ENCODE data around the gene SZRD1. TPM values are rescaled to one million over a fixed set of nuclear protein-coding genes. Genes with fewer than 3 reads are reported as not detected.
"Not testable (repeated sequence)": the region's sequence is repeated elsewhere in the genome, so short reads cannot be mapped to it uniquely, and the experiment has no call there.

Gene SZRD1
- total and polyA plus RNA-seq, 4 donors, result 29.3 to 114 (median 89.3) TPM

DNA sequence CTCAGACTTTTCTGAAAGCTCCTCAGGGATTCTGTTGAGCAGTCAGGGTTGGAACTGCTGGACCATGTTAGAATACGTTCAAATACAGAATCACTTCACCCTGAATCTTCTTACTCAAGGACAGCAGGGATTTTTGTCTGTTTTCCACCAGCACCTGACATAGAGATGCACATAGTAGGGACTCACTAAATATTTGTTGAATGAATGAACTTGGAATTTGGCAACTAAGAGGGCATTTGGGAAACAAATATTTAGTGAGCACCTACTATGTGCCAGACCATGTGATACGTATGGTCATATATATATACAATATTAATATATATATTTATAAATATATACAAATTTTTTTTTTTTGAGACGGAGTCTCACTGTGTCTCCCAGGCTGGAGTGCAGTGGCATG, 10.2 kb upstream of the SZRD1 start:
- Histone ChIP-seq H3K9me3 (ENCODE audit: control insufficient read depth in 4 of 4, insufficient read depth in 3 of 4, low read length in 3 of 4) (no peaks in the 10 kb centered on the region), H3K4me1 (ENCODE audit: control insufficient read depth in 5 of 5, insufficient read depth in 5 of 5, low read length in 5 of 5) (peaks cover 0 to 6% (median 0%) of the 10 kb centered on the region in 5 donors), H3K9ac (ENCODE audit: insufficient read depth in 1 of 2, low read length in 2 of 2) (no peak overlapping the region), H3K27me3 (ENCODE audit: control insufficient read depth in 3 of 3, insufficient read depth in 3 of 3, low read length in 2 of 3) (no peaks in the 10 kb centered on the region), H3K36me3 (ENCODE audit: control insufficient read depth in 4 of 4, insufficient read depth in 4 of 4, low read length in 4 of 4) (peaks cover 0 to 4% (median 0%) of the 10 kb centered on the region in 4 donors), H3K27ac (ENCODE audit: low read depth in 1 of 2, low read length in 1 of 2) (no peak overlapping the region), H3K4me3 (no peak overlapping the region)
- TF ChIP-seq, protein P1, sequence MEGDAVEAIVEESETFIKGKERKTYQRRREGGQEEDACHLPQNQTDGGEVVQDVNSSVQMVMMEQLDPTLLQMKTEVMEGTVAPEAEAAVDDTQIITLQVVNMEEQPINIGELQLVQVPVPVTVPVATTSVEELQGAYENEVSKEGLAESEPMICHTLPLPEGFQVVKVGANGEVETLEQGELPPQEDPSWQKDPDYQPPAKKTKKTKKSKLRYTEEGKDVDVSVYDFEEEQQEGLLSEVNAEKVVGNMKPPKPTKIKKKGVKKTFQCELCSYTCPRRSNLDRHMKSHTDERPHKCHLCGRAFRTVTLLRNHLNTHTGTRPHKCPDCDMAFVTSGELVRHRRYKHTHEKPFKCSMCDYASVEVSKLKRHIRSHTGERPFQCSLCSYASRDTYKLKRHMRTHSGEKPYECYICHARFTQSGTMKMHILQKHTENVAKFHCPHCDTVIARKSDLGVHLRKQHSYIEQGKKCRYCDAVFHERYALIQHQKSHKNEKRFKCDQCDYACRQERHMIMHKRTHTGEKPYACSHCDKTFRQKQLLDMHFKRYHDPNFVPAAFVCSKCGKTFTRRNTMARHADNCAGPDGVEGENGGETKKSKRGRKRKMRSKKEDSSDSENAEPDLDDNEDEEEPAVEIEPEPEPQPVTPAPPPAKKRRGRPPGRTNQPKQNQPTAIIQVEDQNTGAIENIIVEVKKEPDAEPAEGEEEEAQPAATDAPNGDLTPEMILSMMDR (IDR thresholded peaks at IDR 0.05; ENCODE audit: control extremely low read depth, extremely low read depth), result no peak
- DNase-seq, result no peak
- no peak for ATAC-seq (ENCODE audit: insufficient read depth, low FRiP score)
- WGBS, 2 donors, result 84 to 91% methylated on average over 3 of the region's 3 CpGs

DNA sequence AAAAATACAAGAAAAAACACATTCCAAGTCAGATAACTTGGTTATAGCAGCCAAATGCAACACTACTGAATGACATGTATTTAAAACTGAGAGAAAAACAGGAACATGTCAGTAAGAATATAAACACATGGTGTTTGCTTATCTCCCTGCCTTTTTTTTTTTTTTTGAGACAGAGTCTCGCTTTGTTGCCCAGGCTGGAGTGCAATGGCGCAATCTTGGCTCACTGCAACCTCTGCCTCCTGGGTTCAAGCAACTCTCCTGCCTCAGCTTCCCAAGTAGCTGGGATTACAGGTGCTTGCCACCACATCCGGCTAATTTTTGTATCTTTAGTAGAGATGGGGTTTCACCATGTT, 1.9 kb upstream of the SZRD1 start:
- not testable (repeated sequence) for H3K9me3 ChIP-seq (ENCODE audit: control insufficient read depth in 4 of 4, insufficient read depth in 3 of 4, low read length in 3 of 4); H3K9ac ChIP-seq (ENCODE audit: insufficient read depth in 1 of 2, low read length in 2 of 2); ATAC-seq (ENCODE audit: insufficient read depth, low FRiP score); H3K27ac ChIP-seq (ENCODE audit: low read depth in 1 of 2, low read length in 1 of 2); H3K36me3 ChIP-seq (ENCODE audit: control insufficient read depth in 4 of 4, insufficient read depth in 4 of 4, low read length in 4 of 4); H3K27me3 ChIP-seq (ENCODE audit: control insufficient read depth in 3 of 3, insufficient read depth in 3 of 3, low read length in 2 of 3); H3K4me3 ChIP-seq
- H3K4me1 ChIP-seq (ENCODE audit: control insufficient read depth in 5 of 5, insufficient read depth in 5 of 5, low read length in 5 of 5), result peaks cover 0 to 17% (median 5%) of the 10 kb centered on the region in 5 donors
- peak in 2 of 3 donors; percentile 36 to 59 for DNase-seq
- 57 to 58% methylated on average over 3 of the region's 3 CpGs for WGBS, 2 donors

DNA sequence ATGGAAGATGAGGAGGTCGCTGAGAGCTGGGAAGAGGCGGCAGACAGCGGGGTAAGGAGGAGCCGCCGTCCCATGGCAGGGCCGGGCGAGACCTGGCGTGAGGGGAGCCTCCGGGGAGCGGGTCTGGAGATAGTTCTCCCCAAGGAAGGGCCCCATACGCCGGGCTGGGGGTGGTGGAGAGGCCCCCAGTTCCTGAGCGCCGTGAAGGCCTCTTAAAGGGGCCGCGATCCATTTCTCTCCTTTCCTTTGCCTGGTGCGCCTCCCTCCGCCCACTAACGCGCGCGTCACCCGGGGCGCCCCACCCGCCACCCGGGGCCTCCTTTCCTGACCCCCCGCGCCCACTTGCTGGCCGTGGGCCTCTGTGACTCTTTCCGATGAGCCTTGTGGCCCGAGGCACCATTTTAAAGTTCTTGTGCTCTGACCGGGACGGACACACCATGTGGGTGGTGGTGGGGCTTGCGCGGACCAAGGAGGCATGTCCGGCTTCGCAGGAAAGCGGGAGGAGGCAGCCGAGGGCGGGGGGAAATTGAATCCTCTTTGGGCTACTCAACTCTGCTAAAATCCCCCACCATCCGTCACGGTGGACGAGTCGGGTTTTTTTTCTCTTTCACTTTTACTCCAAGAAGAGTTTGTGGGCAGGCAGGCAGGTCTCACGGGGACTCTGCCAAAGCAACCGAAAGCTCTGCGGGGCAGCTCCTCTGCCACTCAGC, 371 bp downstream of the SZRD1 start:
- Histone ChIP-seq H3K27ac (ENCODE audit: low read depth in 1 of 2, low read length in 1 of 2) (peak overlapping the region; percentile 94 to 98), H3K9me3 (ENCODE audit: control insufficient read depth in 4 of 4, insufficient read depth in 3 of 4, low read length in 3 of 4) (no peaks in the 10 kb centered on the region), H3K36me3 (ENCODE audit: control insufficient read depth in 4 of 4, insufficient read depth in 4 of 4, low read length in 4 of 4) (peaks cover 0 to 3% (median 0%) of the 10 kb centered on the region in 4 donors), H3K27me3 (ENCODE audit: control insufficient read depth in 3 of 3, insufficient read depth in 3 of 3, low read length in 2 of 3) (no peaks in the 10 kb centered on the region), H3K4me3 (peak overlapping the region; percentile 79), H3K9ac (ENCODE audit: insufficient read depth in 1 of 2, low read length in 2 of 2) (peak overlapping the region; percentile 51 to 89), H3K4me1 (ENCODE audit: control insufficient read depth in 5 of 5, insufficient read depth in 5 of 5, low read length in 5 of 5) (peaks cover 0 to 18% (median 9%) of the 10 kb centered on the region in 5 donors)
- 0% methylated on average over 45 to 47 of the region's 47 CpGs for WGBS, 2 donors
- DNase-seq, result peak in 2 of 3 donors; percentile 77 to 92
- TF ChIP-seq, protein P1 (IDR thresholded peaks at IDR 0.05; ENCODE audit: control extremely low read depth, extremely low read depth), result no peak
- peak; percentile 83 for ATAC-seq (ENCODE audit: insufficient read depth, low FRiP score)

GRCh38 chr1:16367968-16368890, 1.2 kb downstream of the SZRD1 start:
- peak overlapping the region; percentile 79 for H3K4me3 ChIP-seq
- WGBS, 2 donors, result 2 to 5% methylated on average over 24 of the region's 24 CpGs
- no peaks in the 10 kb centered on the region for H3K9me3 ChIP-seq (ENCODE audit: control insufficient read depth in 4 of 4, insufficient read depth in 3 of 4, low read length in 3 of 4)
- peak in 2 of 3 donors; percentile 60 to 79 for DNase-seq
- H3K9ac ChIP-seq (ENCODE audit: insufficient read depth in 1 of 2, low read length in 2 of 2), result peak overlapping the region; percentile 51 to 89
- TF ChIP-seq, protein P1 (IDR thresholded peaks at IDR 0.05; ENCODE audit: control extremely low read depth, extremely low read depth), result no peak
- no peak for ATAC-seq (ENCODE audit: insufficient read depth, low FRiP score)
- H3K4me1 ChIP-seq (ENCODE audit: control insufficient read depth in 5 of 5, insufficient read depth in 5 of 5, low read length in 5 of 5), result peaks cover 0 to 22% (median 15%) of the 10 kb centered on the region in 5 donors
- H3K36me3 ChIP-seq (ENCODE audit: control insufficient read depth in 4 of 4, insufficient read depth in 4 of 4, low read length in 4 of 4), result peaks cover 0 to 3% (median 1%) of the 10 kb centered on the region in 4 donors
- peak overlapping the region; percentile 94 to 98 for H3K27ac ChIP-seq (ENCODE audit: low read depth in 1 of 2, low read length in 1 of 2)
- H3K27me3 ChIP-seq (ENCODE audit: control insufficient read depth in 3 of 3, insufficient read depth in 3 of 3, low read length in 2 of 3), result no peaks in the 10 kb centered on the region

All from lung (tissue), 12 donors.